Measurements from ENCODE around the gene CXXC4.

CXXC4 gene

GRCh38 chr4:104489731-104490095 lies 5.0 kb downstream of the CXXC4 start:
- DNase-seq (ENCODE audit: low spot score) = no peak

- DNase-seq (ENCODE audit: low spot score) = no peak
These were observed 6.5 kb downstream of the CXXC4 start for GRCh38 chr4:104488151-104488550.

GRCh38 chr4:104486716-104487504 lies 7.8 kb downstream of the CXXC4 start:
- no peak for DNase-seq (ENCODE audit: low spot score)

GRCh38 chr4:104475652-104476051 lies 19.0 kb downstream of the CXXC4 start:
- peak; percentile 43 for DNase-seq (ENCODE audit: low spot score)

- no peak for DNase-seq (ENCODE audit: low spot score)
These were observed 21.9 kb downstream of the CXXC4 start for GRCh38 chr4:104472766-104473165.

GRCh38 chr4:104470770-104471169 lies 23.9 kb downstream of the CXXC4 start:
- no peak for DNase-seq (ENCODE audit: low spot score)

- no peak for DNase-seq (ENCODE audit: low spot score)
These were observed 24.9 kb downstream of the CXXC4 start for GRCh38 chr4:104469794-104470193.

GRCh38 chr4:104465619-104466018 lies 29.1 kb downstream of the CXXC4 start:
- DNase-seq (ENCODE audit: low spot score) = no peak

GRCh38 chr4:104465201-104465600 lies 29.5 kb downstream of the CXXC4 start:
- no peak for DNase-seq (ENCODE audit: low spot score)

GRCh38 chr4:104462641-104463040 lies 32.1 kb downstream of the CXXC4 start:
- DNase-seq (ENCODE audit: low spot score) = no peak

GRCh38 chr4:104457308-104457981 lies 37.2 kb downstream of the CXXC4 start:
- DNase-seq (ENCODE audit: low spot score) = no peak

- no peak for DNase-seq (ENCODE audit: low spot score)
These were observed 43.1 kb downstream of the CXXC4 start for GRCh38 chr4:104451573-104451972.

- DNase-seq (ENCODE audit: low spot score) = no peak
These were observed 45.2 kb downstream of the CXXC4 start for GRCh38 chr4:104449537-104449936.

GRCh38 chr4:104447294-104447693 lies 47.4 kb downstream of the CXXC4 start:
- DNase-seq (ENCODE audit: low spot score) = no peak

GRCh38 chr4:104446431-104447278 lies 48.0 kb downstream of the CXXC4 start:
- DNase-seq (ENCODE audit: low spot score) = no peak

- no peak for DNase-seq (ENCODE audit: low spot score)
These were observed 50.0 kb downstream of the CXXC4 start for GRCh38 chr4:104444685-104445084.

GRCh38 chr4:104436542-104436941 lies 58.2 kb downstream of the CXXC4 start:
- no peak for DNase-seq (ENCODE audit: low spot score)

GRCh38 chr4:104429150-104429741 lies 65.4 kb downstream of the CXXC4 start:
- DNase-seq (ENCODE audit: low spot score) = no peak

GRCh38 chr4:104425948-104426347 lies 68.7 kb downstream of the CXXC4 start:
- DNase-seq (ENCODE audit: low spot score) = no peak

- DNase-seq (ENCODE audit: low spot score) = no peak
These were observed 69.7 kb downstream of the CXXC4 start for GRCh38 chr4:104424989-104425388.

GRCh38 chr4:104424475-104424941 lies 70.2 kb downstream of the CXXC4 start:
- no peak for DNase-seq (ENCODE audit: low spot score)

- DNase-seq (ENCODE audit: low spot score) = no peak
These were observed 73.1 kb downstream of the CXXC4 start for GRCh38 chr4:104421566-104421965.
